DMS 273 treated with DMSO at 0.1 percent for 48 hours (cell line): Measurements from ENCODE around the gene COMMD1.
"Not testable (repeated sequence)": the region's sequence is repeated elsewhere in the genome, so short reads cannot be mapped to it uniquely, and the experiment has no call there.

Experiments
- DNase-seq: peaks from one replicate; lab custom pipeline; 2025; lab: John Stamatoyannopoulos, UW

COMMD1 gene

DNA sequence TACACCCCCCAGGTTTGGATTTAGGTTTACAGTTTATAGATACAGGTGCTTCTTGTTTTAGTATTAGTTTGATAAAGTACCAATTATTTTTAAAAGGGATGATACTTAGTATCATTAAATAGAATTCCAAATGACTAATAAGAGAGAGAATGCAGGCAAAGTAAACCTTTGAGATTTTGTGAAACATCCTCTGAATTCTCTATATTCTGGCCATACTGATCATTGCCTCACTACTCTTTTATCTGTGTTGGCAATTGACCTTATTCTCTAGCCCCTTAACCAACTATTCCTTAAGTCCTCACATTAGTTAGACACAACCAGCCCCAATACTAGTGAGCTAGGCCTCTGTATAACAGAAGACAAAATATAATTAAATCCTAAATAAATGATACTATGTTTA is 125.4 kb downstream of the COMMD1 start:
- DNase-seq, result no peak

GRCh38 chr2:62032096-62032495 is 126.6 kb downstream of the COMMD1 start:
- no peak for DNase-seq

GRCh38 chr2:62034715-62035114 is 129.2 kb downstream of the COMMD1 start:
- no peak for DNase-seq

DNA sequence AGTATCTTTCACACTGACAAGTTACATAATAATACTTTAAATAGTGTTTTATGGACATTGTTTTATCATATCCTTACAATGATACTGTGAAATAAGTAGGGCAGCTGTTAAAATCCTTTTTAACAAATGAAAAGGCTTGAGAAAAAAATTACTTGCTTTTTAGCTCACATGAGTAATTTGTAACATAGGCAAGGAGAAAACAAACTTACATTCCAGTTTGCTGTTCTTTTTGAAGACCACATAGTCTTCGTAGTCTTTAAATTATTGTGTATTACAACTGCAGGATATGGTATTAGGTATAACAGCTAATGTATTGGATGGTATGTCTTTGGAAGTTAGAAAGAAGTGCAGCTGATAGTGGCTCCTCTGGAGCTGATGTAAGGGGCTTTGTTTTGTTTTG is 130.8 kb downstream of the COMMD1 start:
- DNase-seq, result no peak

DNA sequence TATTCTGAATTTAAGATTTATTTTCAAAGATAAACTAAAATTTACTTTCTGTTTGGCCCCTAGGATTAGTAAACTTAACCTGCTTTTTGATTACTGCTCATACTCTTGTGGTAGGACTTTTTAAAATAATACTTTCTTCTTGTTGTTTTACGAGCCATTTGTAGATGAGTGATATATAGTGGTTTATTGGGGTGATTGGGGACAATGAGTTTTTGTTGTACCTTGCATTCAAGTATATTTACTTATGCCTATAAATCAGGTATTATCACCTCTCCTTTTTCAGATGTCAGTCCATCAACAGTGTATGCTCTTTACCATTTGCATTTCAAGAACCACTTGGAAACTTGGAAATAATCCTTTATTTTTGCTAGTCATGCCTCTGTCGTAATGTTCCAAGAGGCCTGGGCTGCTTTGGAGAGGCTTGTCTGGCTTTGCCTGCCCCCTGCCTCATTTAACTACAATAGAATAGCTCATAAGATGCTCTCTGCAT is 131.3 kb downstream of the COMMD1 start:
- no peak for DNase-seq

- no peak for DNase-seq
Observed at GRCh38 chr2:62038975-62039771, 133.7 kb downstream of the COMMD1 start.

- DNase-seq, result no peak
Observed at GRCh38 chr2:62040926-62041325, 135.5 kb downstream of the COMMD1 start.

DNA sequence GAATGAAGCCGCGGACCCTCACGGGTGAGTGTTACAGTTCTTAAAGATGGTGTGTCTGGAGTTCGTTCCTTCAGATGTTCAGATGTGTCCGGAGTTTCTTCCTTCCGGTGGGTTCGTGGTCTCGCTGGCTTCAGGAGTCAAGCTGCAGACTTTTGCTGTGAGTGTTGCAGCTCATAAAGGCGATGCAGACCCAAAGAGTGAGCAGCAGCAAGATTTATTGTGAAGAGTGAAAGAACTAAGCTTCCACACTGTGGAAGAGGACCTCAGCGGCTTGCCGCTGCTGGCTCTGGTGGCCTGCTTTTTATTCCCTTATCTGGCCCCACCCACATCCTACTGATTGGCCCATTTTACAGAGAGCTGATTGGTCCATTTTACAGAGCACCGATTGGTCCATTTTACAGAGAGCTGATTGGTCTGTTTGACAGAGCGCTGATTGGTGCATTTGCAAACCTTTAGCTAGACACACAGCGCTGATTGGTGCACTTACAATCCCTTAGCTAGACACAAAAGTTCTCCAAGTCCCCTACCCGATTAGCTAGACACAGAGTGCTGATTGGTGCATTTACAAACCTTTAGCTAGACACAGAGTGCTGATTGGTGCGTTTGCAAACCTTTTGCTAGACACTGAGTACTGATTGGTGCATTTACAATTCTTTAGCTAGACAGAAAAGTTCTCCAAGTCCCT is 136.4 kb downstream of the COMMD1 start:
- not testable (repeated sequence) for DNase-seq

DNA sequence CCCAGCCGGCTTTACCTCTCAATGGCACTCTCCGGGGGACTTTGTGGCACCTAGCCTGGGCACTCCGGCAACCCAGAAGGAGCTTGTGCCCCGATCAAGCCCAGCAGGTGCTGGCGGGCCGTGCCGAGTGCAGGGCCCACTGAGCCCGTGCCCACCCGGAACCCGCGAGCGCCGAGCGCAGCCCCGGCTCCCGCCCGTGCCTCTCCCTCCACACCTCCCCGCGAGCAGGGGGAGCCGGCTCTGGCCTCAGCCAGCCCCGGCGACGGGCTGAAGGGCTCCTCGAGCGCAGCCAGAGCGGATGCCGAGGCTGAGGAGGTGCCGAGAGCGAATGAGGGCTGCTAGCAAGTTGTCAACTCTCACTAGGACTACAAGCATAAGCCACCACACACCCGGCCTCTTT is 136.9 kb downstream of the COMMD1 start:
- DNase-seq, result no peak

DNA sequence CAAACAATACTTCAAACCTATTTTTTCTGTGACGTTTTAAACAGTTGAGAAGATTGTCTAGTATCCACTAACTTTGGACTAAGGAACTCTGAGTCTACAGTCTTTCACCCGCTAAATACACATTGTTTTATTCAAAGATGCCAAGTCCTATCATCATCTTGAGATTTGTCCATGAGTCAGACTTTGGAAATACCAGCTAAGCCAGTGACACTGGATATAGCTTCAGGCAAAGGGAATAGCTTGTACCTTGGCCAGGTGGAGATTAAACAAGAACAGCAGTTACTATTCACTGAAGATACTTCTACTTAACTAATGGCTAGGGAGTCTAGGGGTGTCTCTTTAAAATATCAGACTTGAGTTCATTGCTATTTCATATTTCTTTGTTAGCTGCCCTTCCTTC is 137.5 kb downstream of the COMMD1 start:
- DNase-seq, result no peak

DNA sequence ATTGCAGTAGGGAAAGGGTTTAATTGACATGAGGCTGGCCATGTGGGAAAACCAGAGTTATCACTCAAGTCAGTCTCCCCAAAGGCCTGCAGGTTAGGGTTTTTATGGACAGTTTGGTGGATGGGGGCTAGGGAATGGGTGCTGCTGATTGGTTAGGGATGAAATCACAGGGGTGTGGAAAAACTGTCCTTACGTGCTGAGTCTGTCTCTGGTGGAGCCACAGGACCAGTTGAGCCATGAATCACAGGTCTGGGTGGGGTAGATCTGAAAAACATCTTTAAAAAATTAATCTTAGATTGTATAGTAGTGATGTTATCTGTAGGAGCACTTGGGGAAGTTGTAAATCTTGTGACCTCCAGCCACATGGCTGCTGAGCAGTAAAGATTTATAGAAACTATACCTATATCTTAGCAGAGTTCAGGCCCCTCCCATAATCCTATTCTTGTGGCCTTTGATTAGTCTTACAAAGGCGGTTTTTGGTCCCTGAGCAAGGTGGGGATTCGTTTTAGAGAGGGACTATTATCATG is 139.6 kb downstream of the COMMD1 start:
- no peak for DNase-seq

DNA sequence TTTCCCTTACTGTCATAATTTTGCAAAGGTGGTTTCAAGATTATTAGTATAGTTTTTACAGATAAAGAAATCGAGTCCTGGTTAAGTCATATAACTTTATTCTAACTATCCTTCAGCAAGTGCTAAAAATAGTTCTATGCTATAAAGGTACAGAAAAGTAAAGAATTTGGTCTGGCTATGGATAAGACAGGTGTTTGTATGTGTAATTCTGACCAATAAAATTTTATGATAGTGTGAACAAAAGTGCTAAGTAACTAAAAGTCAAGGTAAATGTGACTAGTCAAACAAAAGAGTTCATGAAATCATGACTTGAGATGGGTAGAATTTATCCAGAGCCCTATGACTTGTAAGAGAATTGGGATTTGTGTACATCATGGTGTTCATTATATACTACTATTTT is 140.7 kb downstream of the COMMD1 start:
- DNase-seq, result no peak

- DNase-seq, result no peak
Observed at GRCh38 chr2:62050456-62051045, 145.1 kb downstream of the COMMD1 start.

DNA sequence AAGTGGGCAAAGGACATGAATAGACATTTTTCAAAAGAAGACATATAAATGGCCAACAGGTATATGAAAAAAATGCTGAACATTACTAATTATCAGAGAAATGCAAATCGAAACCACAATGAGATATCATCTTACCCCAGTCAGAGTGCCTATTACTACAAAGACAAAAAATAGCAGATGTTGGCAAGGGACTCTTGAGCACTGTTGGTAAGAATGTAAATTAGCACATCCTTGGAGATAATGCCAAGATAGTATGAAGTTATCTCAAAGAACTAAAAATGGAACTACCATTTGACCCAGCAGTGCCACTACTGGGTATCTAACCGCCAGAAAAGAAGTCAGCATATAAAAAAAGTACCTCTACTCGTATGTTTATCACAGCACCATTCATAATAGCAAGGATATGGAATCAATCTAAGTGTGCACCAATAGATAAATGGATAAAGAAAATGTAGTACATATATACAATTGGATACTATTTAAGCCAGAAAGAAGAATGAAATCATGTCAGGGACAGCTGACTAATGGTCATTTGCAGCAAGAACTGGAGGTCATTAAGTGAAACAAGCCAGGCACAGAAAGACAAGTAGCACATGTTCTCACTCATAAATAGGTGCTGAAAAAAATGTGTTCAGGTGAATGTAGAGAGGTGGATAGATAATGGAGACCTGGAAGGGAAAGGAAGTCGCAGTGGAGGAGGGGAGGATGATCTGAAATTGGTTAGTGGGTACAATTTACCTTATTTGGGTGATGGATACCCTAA is 148.7 kb downstream of the COMMD1 start:
- DNase-seq, result no peak

GRCh38 chr2:62054916-62055450 is 149.5 kb downstream of the COMMD1 start:
- DNase-seq, result no peak

DNA sequence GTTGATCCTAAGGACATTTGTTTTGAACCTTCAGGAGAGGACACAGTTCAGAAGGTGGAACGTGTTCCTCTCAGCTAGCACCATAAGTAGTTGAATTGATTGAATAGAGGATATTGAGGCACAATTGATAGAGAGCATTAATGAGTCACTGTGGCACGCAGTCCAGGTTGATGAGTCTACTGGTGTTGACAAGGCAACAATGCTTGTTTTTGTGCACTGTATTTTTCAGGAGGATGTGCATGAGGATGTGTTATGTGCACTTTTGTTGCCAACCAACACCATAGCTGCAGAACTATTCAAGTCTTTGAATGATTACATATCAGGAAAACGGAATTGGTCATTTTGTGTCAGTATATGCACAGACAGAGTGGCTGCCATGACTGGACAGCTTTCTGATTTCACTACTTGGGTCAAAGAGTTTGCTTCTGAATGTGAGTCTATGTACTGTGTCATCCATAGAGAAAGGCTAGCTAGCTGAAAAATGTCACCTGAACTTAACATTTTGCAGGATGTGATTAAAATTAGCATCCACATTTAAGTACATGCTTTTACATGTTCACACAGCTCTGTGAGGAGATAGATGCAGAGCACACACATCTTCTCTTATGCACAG is 150.4 kb downstream of the COMMD1 start:
- no peak for DNase-seq

DNA sequence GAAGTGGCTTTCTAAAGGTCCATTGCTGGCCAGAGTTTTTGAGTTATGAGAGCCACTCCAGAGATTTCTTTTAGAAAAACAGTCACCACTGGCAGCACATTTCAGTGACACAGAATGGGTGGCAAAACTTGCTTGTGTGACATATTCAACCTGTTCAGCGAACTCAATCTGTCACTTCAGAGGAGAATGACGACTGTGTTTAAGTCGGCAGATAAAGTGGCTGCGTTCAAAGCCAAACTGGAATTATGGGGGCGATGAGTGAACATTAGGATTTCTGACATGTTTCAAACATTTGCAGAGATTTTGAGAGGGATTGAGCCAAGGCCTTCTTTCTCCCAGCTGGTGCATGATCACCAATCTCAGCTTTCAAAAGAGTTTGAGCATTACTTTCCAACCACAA is 150.9 kb downstream of the COMMD1 start:
- DNase-seq, result no peak

- no peak for DNase-seq
Observed at GRCh38 chr2:62065243-62065642, 159.8 kb downstream of the COMMD1 start.

DNA sequence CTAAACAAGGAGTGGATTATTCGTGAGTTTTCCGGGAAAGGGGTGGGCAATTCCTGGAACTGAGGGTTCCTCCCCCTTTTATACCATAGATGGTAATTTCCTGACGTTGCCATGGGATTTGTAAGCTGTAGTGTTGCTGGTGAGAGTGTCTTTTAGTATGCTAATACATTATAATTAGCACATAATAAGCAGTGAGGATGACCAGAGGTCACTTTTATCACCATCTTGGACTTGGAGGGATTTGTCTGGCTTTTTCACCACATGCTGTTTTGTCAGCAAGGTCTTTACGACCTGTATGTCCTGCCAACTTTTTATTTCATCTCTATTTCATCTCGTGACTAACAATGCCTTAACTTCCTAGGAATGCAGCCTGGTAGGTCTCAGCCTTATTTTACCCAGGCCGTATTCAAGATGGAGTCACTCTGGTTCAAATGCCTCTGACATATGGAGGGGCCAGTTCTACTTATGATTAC is 165.7 kb downstream of the COMMD1 start:
- no peak for DNase-seq

DNA sequence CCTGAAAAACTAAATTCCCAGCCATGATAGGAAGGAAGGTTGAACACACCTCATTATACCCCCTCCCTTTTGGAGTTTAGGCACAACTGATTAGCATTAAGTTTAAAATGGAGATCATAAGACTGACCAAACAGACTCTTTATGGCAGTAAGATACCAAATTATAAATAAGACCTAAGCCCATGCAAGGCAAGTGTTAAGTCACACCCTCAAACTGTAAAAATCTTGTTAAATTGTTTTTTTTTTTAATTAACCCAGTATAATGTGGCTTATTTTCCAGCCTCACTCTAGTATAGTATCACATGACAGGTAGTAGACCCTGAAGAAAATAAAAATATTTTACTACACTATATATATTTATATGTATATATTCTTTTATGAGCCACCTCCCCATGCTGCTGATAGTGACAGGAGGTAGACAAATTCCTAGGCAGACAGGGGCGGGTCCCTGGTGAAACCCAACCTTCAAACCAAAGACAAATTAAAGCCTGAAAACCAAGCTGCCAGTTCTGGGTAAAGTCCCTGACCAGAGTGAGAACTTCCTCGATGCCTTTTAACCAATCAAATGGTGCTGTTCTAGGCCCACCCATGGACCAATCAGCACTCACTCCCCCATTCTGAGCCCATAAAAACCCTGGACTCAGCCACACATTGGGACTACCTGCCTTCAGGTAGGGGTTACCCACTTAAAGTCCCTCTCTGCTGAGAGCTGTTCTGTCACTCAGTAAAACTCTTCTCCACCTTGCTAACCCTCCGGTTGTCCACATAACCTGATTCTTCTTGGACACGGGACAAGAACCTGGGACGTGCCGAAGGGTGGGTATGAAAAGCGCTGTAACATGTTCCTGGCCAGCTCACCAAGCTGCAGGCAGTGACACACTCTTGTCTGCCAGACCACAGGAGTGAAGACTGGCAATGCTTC is 166.5 kb downstream of the COMMD1 start:
- no peak for DNase-seq
